HG03097 (cell line): ENCODE measurements around the gene SYT14.
"Not testable (repeated sequence)": the region's sequence is repeated elsewhere in the genome, so short reads cannot be mapped to it uniquely, and the experiment has no call there.

Experiments
- ATAC-seq: cut with Tn5 transposase; IDR thresholded peaks from one replicate; pipeline ENCODE4 v1.9.1; 2021; ENCODE audit not compliant: unreplicated experiment, low FRiP score

Gene SYT14

GRCh38 chr1:210022044-210022443 is 84.0 kb downstream of the SYT14 start:
- ATAC-seq, result no peak

GRCh38 chr1:210024282-210024681 is 86.3 kb downstream of the SYT14 start:
- ATAC-seq, result no peak

- no peak for ATAC-seq
These were observed 87.0 kb downstream of the SYT14 start for GRCh38 chr1:210024996-210025395.

GRCh38 chr1:210025870-210026269 is 87.9 kb downstream of the SYT14 start:
- no peak for ATAC-seq

GRCh38 chr1:210027994-210028393 is 90.0 kb downstream of the SYT14 start:
- no peak for ATAC-seq

GRCh38 chr1:210031473-210031872 is 93.5 kb downstream of the SYT14 start:
- ATAC-seq, result no peak

GRCh38 chr1:210043058-210043457 is 105.0 kb downstream of the SYT14 start:
- no peak for ATAC-seq

GRCh38 chr1:210049616-210050015 is 111.6 kb downstream of the SYT14 start:
- no peak for ATAC-seq

GRCh38 chr1:210050491-210050890 is 112.5 kb downstream of the SYT14 start:
- ATAC-seq, result not testable (repeated sequence)

GRCh38 chr1:210053126-210053525 is 115.1 kb downstream of the SYT14 start:
- ATAC-seq, result no peak

- no peak for ATAC-seq
These were observed 119.6 kb downstream of the SYT14 start for GRCh38 chr1:210057593-210057992.

- no peak for ATAC-seq
These were observed 124.0 kb downstream of the SYT14 start for GRCh38 chr1:210061992-210062391.

- ATAC-seq, result no peak
These were observed 132.5 kb downstream of the SYT14 start for GRCh38 chr1:210070531-210070930.

- ATAC-seq, result no peak
These were observed 134.1 kb downstream of the SYT14 start for GRCh38 chr1:210072129-210072528.

GRCh38 chr1:210072896-210073504 is 135.0 kb downstream of the SYT14 start:
- ATAC-seq, result no peak

- ATAC-seq, result no peak
These were observed 136.9 kb downstream of the SYT14 start for GRCh38 chr1:210074904-210075303.

- no peak for ATAC-seq
These were observed 138.6 kb downstream of the SYT14 start for GRCh38 chr1:210076620-210077019.

- no peak for ATAC-seq
These were observed 143.5 kb downstream of the SYT14 start for GRCh38 chr1:210081494-210081893.

- ATAC-seq, result no peak
These were observed 147.3 kb downstream of the SYT14 start for GRCh38 chr1:210085359-210085758.

- no peak for ATAC-seq
These were observed 149.0 kb downstream of the SYT14 start for GRCh38 chr1:210087058-210087457.

GRCh38 chr1:210089855-210090254 is 151.8 kb downstream of the SYT14 start:
- ATAC-seq, result no peak

GRCh38 chr1:210092366-210092765 is 154.3 kb downstream of the SYT14 start:
- no peak for ATAC-seq

- no peak for ATAC-seq
These were observed 155.4 kb downstream of the SYT14 start for GRCh38 chr1:210093461-210093860.
